HG02840 (cell line): ENCODE results near the gene TSPAN3.

Experiments
- ATAC-seq: cut with Tn5 transposase; IDR thresholded peaks from one replicate; pipeline ENCODE4 v1.9.1; 2021; ENCODE audit warnings: mild to moderate bottlenecking, moderate library complexity, moderate number of reproducible peaks; ENCODE audit not compliant: unreplicated experiment, low FRiP score

TSPAN3 gene

DNA sequence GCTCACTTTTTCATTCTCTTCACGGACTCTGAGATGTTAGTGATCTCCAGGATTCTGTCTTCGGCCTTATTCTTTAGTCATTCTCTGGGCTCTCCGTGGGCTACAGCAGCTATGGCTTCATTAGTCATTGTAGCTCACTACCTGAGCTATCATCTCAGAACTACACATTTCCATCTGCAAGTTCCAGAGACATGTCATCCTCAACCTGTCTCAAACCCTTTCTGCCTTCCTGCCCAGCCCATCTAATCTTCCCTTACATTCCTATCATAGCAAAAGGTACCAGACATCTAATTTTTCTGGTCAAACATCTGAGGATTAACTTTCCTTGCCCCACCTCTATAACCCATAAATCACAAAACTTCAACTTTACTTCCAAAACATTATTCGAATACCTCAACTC, 13.2 kb downstream of the TSPAN3 start:
- ATAC-seq, result no peak

DNA sequence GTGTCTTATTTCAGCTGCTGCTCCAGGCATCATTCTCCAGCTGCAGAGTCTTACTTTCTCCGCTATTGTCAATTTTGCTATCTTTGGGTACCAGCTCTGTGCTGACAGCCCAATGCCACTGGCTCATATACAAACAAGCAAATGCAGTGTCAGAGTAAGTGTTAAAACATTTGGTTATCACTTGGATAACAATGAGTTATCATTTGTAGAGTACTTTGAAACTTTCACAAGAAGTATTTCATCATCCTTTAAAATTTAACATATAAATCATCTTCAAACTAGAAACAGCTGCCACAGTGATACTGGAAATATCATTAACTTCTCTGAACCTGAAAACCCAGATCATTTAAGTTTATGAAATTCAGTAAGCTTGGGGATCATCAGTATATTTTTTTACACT, 13.8 kb downstream of the TSPAN3 start:
- ATAC-seq, result no peak

DNA sequence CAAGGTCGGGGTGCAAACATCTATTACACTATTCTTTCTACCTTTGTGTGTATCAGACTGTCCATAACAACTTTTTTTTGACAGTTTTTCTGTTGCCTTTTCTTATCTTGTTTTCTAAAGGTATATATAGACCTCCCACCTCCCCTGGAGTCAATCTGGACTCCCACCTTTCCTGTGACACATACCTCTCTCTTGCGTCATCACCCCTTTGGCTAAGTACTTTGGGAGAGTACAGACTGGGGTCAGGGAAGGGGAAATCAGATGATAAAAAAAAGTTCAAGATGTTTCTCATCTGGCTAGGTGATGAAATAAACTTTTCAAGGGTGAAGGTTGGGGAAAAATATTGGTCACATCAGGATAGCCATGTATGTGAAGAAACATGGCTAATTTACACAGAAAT, 17.2 kb downstream of the TSPAN3 start:
- ATAC-seq, result no peak

DNA sequence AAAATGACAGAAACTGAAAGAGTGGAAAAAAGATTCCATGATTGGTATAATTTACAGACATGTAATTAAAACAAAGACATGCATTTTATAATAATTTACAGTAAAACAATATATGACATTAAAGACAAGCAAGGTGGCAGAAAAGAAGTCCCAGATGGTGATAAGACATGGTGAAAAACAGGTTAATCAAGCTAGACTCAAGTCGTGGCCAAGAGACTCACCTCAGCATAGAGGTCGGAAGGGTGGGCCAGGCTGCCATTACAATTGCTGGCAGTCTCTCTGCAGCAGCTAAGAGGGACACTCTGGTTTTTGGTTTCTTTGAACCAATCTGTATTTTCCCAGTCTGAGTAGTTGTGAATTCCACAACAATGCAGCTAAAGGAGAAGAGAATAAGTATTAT, 18.4 kb downstream of the TSPAN3 start:
- no peak for ATAC-seq

DNA sequence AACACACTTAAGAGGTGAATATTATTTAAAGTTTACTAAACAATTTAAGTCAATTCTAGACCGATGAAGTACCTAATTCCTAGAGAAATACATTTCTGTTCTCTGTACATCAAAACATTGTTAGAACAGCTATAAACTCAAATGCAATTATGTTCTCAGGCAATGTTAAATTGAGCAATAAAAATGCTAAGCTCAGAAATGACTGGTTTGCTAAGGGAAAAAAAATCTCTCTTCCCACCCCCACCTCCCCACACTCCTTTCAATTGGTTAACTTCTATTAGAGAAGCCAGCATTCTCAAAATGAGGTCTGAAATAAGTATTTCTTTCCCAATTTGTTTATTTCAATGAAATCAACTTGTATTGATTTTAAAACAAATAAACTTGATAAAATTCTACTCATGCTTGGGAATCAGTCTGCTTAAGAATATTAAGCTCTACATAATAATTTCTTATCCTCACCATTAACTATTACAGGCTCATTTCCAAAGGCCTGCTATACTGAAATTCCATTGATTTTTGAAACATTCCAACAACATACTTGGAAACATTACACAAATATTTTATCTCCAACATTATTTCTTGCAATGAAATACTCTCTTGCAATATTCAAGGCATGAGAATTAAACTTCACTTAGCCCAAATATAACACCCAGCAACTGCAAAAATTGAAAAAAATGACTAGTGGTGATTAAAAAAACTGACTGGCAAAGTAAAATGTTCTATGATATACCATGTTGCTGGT, 22.6 kb downstream of the TSPAN3 start:
- ATAC-seq, result no peak

DNA sequence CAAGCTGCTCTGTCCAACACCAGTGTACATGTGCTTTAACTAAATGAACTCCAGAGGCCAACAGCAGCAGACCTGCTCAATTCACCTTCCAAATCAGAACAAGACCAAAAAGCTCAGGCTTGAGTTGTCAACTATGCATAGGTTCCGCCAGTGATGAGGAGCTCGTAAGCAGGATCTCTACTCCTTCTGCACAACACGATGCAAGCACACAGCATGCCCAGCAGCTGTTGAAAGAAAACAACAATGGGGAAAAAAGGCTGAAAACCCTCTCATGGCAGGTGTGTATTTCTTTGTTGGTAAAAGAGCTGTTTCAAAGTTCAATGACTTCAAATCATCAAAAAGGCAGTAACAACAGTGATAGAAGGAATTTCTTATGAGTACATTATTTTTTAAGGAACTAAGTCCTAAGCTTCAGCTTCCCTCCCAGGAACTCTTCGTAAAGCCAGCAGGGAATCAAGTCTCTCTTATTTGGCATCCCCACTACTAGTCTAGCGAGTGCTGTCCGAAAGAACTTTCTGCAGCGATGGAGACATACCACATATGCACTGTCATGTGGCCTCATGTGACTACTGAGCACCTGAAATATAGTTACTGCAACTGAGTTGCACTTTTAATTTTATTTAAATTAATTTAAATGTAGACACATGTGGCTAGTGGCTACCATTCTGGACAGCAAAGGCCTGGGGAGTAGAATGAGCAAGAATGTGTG, 24.1 kb downstream of the TSPAN3 start:
- no peak for ATAC-seq

DNA sequence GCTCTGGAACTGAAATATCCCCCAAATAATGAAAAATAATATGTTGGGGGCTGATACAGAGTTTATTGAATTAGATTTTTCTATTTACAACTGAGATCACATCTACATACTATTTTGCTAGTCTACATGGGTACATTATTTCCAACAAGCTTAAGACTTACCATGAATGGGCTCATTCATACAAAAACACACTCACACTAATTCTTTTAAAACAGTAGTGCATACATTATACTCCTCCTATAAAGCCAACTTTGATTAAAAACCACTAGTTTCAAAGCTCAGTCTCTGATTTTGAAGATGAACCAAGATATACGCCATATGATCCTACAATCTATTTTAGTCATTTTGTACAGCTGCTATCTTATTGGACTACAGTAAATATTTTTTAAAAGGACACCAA, 24.9 kb downstream of the TSPAN3 start:
- ATAC-seq, result no peak

- no peak for ATAC-seq
Observed at GRCh38 chr15:77044228-77045042, 26.5 kb downstream of the TSPAN3 start.

DNA sequence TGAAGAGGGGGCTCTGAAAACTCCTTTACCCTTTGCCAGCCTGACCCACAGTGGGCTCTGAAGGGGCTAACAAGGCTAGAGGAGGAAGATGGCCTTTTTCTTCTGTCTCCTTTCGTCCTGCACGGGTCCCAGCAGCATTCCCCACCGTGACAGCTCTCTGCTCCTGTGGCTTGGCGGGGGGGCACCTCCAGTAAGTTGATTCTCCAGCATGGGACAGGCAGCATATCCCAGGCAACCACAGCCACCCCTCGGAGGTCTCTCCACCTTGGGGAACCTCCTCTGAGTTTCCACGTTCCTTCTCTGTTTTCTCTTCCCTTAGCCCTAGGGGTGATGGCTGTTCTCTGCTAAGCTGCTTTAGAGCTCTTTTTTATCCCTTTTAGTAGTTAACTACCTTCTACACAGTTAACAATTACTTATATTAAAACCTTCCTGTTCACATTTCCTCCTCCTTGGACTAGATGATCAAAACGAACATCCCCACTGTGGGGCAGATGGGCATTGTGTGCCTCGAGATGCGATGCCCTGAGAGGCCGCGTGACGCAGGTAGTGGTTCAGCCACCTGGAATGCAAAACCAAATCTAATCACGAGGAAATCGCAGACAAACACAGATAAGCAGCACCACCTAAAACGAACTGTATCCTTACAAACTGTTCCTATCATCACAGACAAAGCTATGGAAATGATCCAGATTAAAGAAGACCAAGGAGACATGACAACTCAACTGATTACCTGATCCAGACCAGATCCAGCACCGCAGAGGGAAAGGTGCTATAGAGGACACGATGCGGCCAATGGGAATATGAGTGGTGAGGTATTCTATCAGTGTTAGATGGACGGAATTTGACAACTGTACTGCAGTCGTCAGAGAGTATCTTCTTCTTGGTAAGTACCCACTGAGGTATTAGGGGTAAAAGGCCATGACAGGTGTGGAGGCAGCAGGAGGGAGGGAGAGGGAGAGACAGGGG, 27.7 kb downstream of the TSPAN3 start:
- no peak for ATAC-seq

GRCh38 chr15:77042245-77042919, 28.5 kb downstream of the TSPAN3 start:
- no peak for ATAC-seq

GRCh38 chr15:77040673-77041072, 30.2 kb downstream of the TSPAN3 start:
- ATAC-seq, result no peak

DNA sequence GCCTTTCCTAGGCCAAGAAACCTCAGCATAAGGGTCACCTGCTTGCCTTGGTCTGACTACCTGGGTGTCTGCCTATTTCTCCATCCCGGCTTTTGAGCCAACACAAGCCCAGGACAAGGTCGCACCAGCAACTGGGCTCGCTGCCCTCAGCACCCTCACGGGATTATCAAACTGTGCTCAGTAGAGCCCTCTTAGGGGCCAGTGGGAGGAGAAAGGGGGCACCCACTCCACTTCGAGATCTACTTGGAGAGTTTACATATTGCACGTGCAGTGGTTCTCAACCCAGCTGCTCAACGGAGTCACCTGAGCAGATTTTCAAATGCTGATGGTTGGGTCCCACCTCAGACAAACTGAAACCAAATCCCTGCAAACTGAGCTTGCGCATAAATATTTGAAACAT, 31.1 kb downstream of the TSPAN3 start:
- ATAC-seq, result no peak

DNA sequence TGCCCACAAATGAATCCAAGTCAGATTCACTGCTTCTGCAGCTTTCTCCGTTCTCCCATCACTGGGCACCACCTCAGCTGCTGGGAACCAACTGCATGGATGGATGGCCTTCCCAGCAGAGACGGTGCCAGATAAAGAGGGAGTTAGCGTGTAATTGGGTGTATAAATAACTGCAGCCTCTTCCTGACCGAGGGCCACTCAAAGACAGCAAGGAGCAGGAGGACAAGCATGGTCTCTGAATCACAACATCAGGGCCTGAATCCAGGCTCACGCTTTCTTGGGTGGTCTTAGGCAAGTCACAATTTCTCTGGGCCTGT, 31.7 kb downstream of the TSPAN3 start:
- no peak for ATAC-seq

- ATAC-seq, result no peak
Observed at GRCh38 chr15:77038312-77039216, 32.3 kb downstream of the TSPAN3 start.

- no peak for ATAC-seq
Observed at GRCh38 chr15:77037388-77038209, 33.3 kb downstream of the TSPAN3 start.

GRCh38 chr15:77036537-77037387, 34.1 kb downstream of the TSPAN3 start:
- ATAC-seq, result no peak

- ATAC-seq, result no peak
Observed at GRCh38 chr15:77035999-77036471, 34.9 kb downstream of the TSPAN3 start.
